SU-DHL-6 (cell line): ENCODE results near the gene DCAF7.

Experiments used
- H2AFZ ChIP-seq: fragments of 200-600 bp; sonication (generic); 2 replicates; pipeline ENCODE4 v1.6.1; 2014; ENCODE audit warnings: low read depth, mild to moderate bottlenecking, moderate library complexity, mixed read lengths, antibody characterized with exemption, low read length; ENCODE audit not compliant: severe bottlenecking
- H3F3A ChIP-seq: fragments of 200-600 bp; shearing (Covaris generic); 2 replicates; pipeline ENCODE4 v1.6.0; 2016; ENCODE audit warnings: antibody characterized with exemption, mild to moderate bottlenecking; ENCODE audit not compliant: insufficient read depth
- H3K27ac ChIP-seq: fragments of 200-600 bp; sonication (generic); 2 replicates; pipeline ENCODE4 v1.5.1; 2016; ENCODE audit warnings: low read depth, mild to moderate bottlenecking, low read length, moderate library complexity, mixed read lengths
- H3K27me3 ChIP-seq: fragments of 200-600 bp; sonication (generic), shearing (Covaris generic); 2 replicates; pipeline ENCODE4 v1.6.0; 2014; ENCODE audit warnings: mild to moderate bottlenecking, low read length
- H3K36me3 ChIP-seq: fragments of 200-600 bp; sonication (generic); 2 replicates; pipeline ENCODE4 v1.6.1; 2014; ENCODE audit warnings: mild to moderate bottlenecking, low read length, mixed read lengths
- H3K4me2 ChIP-seq: fragments of 300-600, 200-600 bp; shearing (Covaris generic), sonication (generic); 2 replicates; pipeline ENCODE4 v1.6.0; 2014; ENCODE audit warnings: low read length, low read depth, mild to moderate bottlenecking; ENCODE audit not compliant: poor library complexity, severe bottlenecking
- H3K4me3 ChIP-seq: fragments of 200-600 bp; sonication (generic); 2 replicates; pipeline ENCODE4 v1.5.1; 2014; ENCODE audit warnings: antibody characterized with exemption, low read length, mild to moderate bottlenecking, mixed read lengths; ENCODE audit not compliant: insufficient read depth, poor library complexity, severe bottlenecking
- H3K79me2 ChIP-seq: fragments of 200-600 bp; sonication (generic); 2 replicates; pipeline ENCODE4 v1.6.1; 2014; ENCODE audit warnings: mild to moderate bottlenecking, low read length, moderate library complexity; ENCODE audit not compliant: insufficient read depth
- H3K9ac ChIP-seq: fragments of 200-600 bp; sonication (generic); 2 replicates; pipeline ENCODE4 v1.7.0; 2014; ENCODE audit warnings: mild to moderate bottlenecking, low read length
- H3K9me2 ChIP-seq: fragments of 200-600 bp; sonication (generic); replicated peaks from 2 replicates; pipeline ENCODE4 v1.6.1; 2014; ENCODE audit warnings: low read length; ENCODE audit not compliant: insufficient read depth
- H3K9me3 ChIP-seq: fragments of 200-600 bp; sonication (generic); 2 replicates; pipeline ENCODE4 v1.6.1; 2014; ENCODE audit warnings: low read length, mixed read lengths; ENCODE audit not compliant: insufficient read depth
- H4K20me1 ChIP-seq: fragments of 200-600 bp; sonication (generic); 2 replicates; pipeline ENCODE4 v1.6.1; 2014; ENCODE audit warnings: low read depth, mild to moderate bottlenecking, antibody characterized with exemption, low read length, moderate library complexity, mixed read lengths
- EZH2phosphoT487 ChIP-seq: fragments of 200-600 bp; sonication (generic), shearing (Covaris generic); conservative IDR thresholded peaks from 2 replicates; pipeline ENCODE4 v1.6.1; 2018; ENCODE audit warnings: mild to moderate bottlenecking, antibody characterized with exemption, low read length, moderate library complexity, mixed read lengths
- TF ChIP-seq, protein P1 (sequence below): fragments of 200-600 bp; sonication (generic); IDR thresholded peaks from one replicate; pipeline ENCODE4 v1.5.1; 2017; ENCODE audit warnings: antibody characterized with exemption, mild to moderate bottlenecking, low read length, moderate library complexity; ENCODE audit not compliant: insufficient read depth, poor library complexity, severe bottlenecking

Gene DCAF7

DNA sequence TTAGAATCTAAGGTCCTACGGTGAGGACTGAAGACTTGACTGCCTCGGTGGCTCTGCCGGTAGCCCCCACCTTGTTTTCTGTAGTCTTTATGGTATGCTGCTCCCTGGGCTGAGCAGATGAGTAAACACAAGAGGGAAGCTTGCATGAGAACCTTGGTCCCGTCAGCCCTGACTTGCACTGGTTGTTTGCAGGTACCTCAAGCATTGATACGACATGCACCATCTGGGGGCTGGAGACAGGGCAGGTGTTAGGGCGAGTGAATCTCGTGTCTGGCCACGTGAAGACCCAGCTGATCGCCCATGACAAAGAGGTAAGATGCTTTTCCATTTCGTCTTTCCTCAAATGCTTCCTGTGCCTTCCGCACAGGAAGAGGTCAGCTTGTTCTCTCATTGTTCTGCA lies 29.4 kb downstream of the DCAF7 start:
- TF ChIP-seq, protein P1, sequence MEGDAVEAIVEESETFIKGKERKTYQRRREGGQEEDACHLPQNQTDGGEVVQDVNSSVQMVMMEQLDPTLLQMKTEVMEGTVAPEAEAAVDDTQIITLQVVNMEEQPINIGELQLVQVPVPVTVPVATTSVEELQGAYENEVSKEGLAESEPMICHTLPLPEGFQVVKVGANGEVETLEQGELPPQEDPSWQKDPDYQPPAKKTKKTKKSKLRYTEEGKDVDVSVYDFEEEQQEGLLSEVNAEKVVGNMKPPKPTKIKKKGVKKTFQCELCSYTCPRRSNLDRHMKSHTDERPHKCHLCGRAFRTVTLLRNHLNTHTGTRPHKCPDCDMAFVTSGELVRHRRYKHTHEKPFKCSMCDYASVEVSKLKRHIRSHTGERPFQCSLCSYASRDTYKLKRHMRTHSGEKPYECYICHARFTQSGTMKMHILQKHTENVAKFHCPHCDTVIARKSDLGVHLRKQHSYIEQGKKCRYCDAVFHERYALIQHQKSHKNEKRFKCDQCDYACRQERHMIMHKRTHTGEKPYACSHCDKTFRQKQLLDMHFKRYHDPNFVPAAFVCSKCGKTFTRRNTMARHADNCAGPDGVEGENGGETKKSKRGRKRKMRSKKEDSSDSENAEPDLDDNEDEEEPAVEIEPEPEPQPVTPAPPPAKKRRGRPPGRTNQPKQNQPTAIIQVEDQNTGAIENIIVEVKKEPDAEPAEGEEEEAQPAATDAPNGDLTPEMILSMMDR = no peak
- TF ChIP-seq EZH2phosphoT487 = no peak

GRCh38 chr17:63587770-63588169 lies 37.5 kb downstream of the DCAF7 start:
- no peak overlapping the region for H3K9ac ChIP-seq
- no peaks in the 10 kb centered on the region for H3K79me2 ChIP-seq
- H3K36me3 ChIP-seq = no peaks in the 10 kb centered on the region
- no peak overlapping the region for H3K4me3 ChIP-seq
- no peak overlapping the region for H3K4me2 ChIP-seq
- no peaks in the 10 kb centered on the region for H3K9me2 ChIP-seq
- no peaks in the 10 kb centered on the region for H3K9me3 ChIP-seq
- no peak overlapping the region for H2AFZ ChIP-seq
- TF ChIP-seq, protein P1 = no peak
- TF ChIP-seq EZH2phosphoT487 = no peak
- no peaks in the 10 kb centered on the region for H3K27me3 ChIP-seq
- H3F3A ChIP-seq = no peaks in the 10 kb centered on the region
- no peak overlapping the region for H3K27ac ChIP-seq
- no peaks in the 10 kb centered on the region for H4K20me1 ChIP-seq

More for the DNA sequence above, 29.4 kb downstream of the DCAF7 start:
- no peak overlapping the region for H3K27ac ChIP-seq
- H3K79me2 ChIP-seq = peaks cover 20% of the 10 kb centered on the region
- H3K4me3 ChIP-seq = no peak overlapping the region
- no peaks in the 10 kb centered on the region for H3K9me3 ChIP-seq
- no peaks in the 10 kb centered on the region; the same call in 1 of the 2 replicates for H4K20me1 ChIP-seq
- no peaks in the 10 kb centered on the region for H3K9me2 ChIP-seq
- H3F3A ChIP-seq = no peaks in the 10 kb centered on the region
- H2AFZ ChIP-seq = no peak overlapping the region
- H3K4me2 ChIP-seq = no peak overlapping the region
- H3K27me3 ChIP-seq = no peaks in the 10 kb centered on the region
- no peaks in the 10 kb centered on the region for H3K36me3 ChIP-seq
- no peak overlapping the region for H3K9ac ChIP-seq

DNA sequence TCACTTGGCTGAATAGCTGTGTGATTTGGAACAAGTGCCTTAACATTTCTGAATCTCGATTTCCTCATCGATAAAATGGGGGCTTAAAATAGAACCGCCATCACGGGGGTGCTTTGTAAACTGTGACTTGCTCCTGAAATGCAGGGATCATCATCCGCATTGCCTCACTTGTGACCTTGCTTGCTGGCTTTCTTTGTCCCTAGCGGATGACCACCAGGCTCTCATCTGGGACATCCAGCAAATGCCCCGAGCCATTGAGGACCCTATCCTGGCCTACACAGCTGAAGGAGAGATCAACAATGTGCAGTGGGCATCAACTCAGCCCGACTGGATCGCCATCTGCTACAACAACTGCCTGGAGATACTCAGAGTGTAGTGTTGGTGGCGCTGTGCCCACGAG lies 38.5 kb downstream of the DCAF7 start:
- Histone ChIP-seq H3K4me3 (no peak overlapping the region), H3K79me2 (no peaks in the 10 kb centered on the region), H3K36me3 (no peaks in the 10 kb centered on the region), H3K4me2 (no peak overlapping the region), H3F3A (no peaks in the 10 kb centered on the region), H4K20me1 (no peaks in the 10 kb centered on the region), H3K27me3 (no peaks in the 10 kb centered on the region), H3K9me3 (no peaks in the 10 kb centered on the region), H2AFZ (no peak overlapping the region), H3K9me2 (no peaks in the 10 kb centered on the region), H3K9ac (no peak overlapping the region), H3K27ac (no peak overlapping the region)
- TF ChIP-seq EZH2phosphoT487 = no peak
- TF ChIP-seq, protein P1 = no peak

GRCh38 chr17:63589646-63590045 lies 39.4 kb downstream of the DCAF7 start:
- Histone ChIP-seq H4K20me1 (no peaks in the 10 kb centered on the region), H3K27me3 (no peaks in the 10 kb centered on the region), H3F3A (no peaks in the 10 kb centered on the region), H3K9me3 (no peaks in the 10 kb centered on the region), H2AFZ (no peak overlapping the region), H3K79me2 (no peaks in the 10 kb centered on the region), H3K4me2 (no peak overlapping the region), H3K36me3 (no peaks in the 10 kb centered on the region), H3K9me2 (no peaks in the 10 kb centered on the region), H3K4me3 (no peak overlapping the region), H3K27ac (no peak overlapping the region), H3K9ac (no peak overlapping the region)
- TF ChIP-seq, protein P1 = no peak
- no peak for TF ChIP-seq EZH2phosphoT487
